SH-SY5Y (cell line): ENCODE data around the gene CYP21A2.

ENCODE experiments used
- GATA2 ChIP-seq: IDR thresholded peaks from 2 replicates; pipeline ENCODE4 v1.6.1; 2011; ENCODE audit warnings: mild to moderate bottlenecking, low read depth, low read length
- GATA3 ChIP-seq: IDR thresholded peaks from 2 replicates; pipeline ENCODE4 v1.6.1; 2011; ENCODE audit warnings: low read depth, mild to moderate bottlenecking, low read length, moderate library complexity

Gene CYP21A2

DNA sequence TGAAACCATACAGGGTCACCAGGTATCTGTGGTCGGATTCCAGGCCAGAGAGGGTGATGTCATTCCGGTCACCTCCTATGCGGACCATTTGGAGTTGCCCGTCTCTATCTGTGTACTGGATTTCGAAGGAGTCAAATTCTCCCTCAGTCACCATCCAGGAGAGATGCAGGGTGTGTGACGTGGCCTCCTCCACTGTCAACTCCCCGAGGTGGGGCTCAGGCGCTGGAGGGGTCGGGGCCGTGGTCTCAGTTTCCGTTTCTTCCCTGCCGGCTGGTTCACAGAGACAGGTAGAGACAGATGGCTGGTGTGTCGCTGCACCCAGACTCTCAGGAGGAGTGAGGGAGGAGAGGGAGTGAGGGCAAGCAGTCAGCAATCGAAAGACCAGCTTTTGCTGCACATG, 30.7 kb downstream of the CYP21A2 start:
- TF ChIP-seq GATA3, result no peak
- TF ChIP-seq GATA2, result no peak

DNA sequence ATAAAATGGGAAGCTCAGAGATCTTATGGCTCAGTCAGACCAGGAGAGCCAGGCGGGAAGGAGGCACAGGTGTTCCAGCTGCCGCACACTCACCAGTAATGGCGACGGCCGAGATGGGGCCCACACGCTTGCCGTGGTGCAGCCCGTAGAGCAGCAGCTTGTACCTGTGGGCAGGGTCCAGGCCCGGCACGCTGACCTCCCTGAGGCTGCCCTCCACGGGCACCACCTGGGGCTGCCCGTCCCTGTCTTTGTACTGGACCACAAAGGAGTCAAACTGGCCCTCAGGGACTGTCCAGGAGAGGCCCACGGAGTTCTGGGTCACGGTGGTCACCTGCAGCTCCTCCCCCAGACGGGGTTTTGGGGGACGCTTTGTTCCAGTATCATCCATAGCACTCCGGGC, 31.2 kb downstream of the CYP21A2 start:
- TF ChIP-seq GATA3 (no peak), GATA2 (no peak)

DNA sequence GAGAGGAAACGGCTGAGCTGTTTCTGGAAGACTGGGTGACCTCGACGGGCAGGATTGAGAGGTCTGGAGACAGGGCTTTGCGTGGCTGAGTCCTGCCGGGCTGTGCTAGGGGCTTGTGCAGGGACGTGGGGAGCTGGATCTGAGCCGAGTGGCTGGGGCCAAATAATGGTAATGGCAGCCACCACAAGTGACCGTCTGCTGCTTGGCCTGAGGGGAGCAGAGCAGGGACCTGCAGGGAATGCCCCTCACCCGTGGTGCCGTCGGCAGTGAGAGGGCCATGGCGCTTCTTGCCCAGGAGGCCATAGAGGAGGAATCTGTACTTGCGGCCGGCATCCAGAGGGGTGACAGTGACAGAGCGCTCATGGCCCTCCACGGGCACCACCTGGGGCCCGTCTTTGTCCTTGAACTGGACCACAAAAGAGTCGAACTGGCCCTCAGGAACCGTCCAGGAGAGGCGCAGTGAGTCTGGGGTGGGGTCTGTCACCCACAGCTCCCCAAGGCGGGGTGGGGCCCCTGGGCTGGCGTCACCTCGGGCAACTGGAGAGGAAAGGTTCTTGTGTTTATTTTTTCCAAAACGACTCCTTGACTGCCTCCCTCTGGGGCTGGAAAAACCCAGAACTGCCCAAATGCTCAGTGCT, 31.8 kb downstream of the CYP21A2 start:
- TF ChIP-seq GATA2 (no peak), GATA3 (no peak)

DNA sequence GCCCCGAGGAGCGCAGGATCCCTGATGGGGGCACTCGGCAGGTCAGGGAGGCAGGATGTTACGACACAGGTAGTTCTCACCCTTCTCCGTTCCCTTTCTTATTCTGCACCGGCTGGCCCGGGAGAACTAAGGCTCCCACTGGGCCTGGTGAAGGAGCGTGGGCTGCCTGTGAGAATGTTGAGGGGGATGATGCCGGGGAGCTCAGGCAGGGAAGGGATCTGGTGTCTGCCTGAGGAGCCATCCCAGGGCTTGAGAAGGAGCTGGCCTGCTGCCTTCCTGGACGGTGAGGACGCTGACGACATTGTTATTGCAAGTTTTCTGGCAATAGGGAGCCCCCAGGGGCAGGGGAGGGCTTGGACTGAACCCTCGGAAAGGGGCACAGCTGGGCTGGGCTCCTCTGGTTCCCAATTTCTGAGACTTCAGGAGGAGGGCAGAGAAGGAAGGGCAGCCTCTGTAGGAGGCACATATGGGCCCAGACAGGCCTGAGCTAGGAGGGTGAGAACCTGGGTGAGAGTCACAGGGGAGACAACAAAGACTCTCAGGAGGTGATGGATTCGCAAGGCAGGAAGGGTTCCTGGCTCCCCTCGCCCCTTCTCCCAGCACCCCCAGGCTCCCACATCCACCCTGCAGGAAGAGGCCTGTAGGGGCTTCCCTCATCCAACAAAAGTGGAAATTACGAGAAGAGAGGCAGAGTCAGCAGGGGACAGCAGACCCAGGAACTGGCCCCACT, 32.8 kb downstream of the CYP21A2 start:
- no peak for TF ChIP-seq GATA3
- no peak for TF ChIP-seq GATA2

DNA sequence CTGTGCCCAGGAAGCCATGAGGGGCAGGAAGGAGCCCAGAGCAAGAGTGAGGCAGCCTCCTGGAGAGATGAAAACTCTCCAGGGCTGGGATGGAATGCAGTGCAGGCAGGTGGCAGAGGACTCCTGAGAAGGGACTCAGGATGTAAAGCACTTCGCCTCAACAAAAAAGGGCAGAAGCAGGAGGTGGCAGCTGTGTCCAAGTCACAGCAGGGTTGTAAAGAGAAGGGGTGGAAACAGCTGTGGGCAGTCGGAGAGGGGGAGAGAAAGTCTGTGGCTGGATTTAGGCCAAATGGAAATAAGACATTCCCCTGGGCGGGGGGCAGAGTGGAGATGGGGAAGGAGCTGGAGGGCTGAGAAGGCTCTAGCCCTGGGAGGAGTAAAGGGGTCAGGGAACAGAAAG, 34.9 kb downstream of the CYP21A2 start:
- TF ChIP-seq GATA3, result no peak
- TF ChIP-seq GATA2, result no peak

DNA sequence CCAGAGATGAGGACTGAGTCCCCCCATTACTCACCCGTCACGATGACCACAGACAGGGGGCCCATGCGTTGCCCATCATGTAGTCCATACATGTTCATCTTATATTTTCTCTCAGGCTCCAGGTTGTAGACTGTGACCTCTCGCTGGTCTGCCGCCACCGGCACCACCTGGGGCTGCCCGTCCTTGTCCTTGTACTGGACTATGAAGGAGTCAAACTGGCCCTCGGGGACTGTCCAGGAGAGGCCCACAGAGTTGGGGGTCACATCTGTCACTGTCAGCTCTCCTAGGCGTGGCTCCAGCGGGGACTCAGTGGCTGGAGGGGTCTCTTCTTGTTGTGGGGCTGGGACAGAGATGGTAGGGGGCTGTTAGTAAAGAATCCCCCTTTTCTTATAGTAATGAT, 35.4 kb downstream of the CYP21A2 start:
- TF ChIP-seq GATA2 (no peak), GATA3 (no peak)

DNA sequence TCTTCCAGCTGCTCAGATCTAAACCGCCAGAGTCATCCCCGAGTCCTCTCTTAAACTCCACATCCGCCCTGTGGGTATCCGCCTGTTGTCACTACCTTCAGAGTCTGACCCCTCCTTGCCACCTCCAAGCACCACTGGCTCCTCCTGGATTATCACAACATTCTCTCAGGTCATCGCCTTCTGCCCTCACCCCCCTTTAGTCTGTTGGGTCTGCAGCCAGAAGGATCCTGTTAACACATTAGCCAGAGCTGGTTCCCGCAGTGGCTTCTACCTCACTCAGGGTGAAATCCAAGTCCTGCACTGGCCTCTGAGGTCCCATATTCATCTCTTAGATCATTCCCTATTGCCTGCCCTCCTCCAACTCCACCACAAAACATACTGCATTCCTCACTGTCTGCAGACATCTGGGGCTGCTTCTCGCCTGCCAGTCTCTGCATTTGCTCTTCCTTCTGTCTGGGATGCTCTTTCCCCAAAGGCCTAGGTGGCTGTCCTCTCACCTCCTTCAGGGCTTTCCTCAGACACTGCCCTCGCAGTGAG, 36.8 kb downstream of the CYP21A2 start:
- TF ChIP-seq GATA3, result no peak
- no peak for TF ChIP-seq GATA2

DNA sequence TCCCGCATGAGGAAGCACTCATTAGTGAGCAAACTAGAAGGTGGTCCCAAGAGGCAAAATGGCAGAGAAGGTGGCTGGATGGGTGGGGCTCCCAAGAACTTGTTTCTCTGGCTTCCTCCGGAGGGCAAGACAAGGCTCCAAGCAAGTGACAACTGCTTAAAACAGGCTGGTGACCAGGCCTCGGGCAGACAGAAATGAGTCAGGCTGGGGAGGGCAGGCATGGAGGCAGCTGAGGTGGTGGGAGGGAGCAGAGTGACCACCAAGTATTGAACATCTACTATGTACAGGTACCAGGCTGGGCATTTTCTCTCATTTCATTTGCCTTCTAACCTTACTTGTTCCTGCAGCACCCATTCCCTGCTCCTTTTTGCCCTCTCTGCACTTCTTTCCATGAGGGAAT, 37.6 kb downstream of the CYP21A2 start:
- TF ChIP-seq GATA3 (no peak), GATA2 (no peak)

DNA sequence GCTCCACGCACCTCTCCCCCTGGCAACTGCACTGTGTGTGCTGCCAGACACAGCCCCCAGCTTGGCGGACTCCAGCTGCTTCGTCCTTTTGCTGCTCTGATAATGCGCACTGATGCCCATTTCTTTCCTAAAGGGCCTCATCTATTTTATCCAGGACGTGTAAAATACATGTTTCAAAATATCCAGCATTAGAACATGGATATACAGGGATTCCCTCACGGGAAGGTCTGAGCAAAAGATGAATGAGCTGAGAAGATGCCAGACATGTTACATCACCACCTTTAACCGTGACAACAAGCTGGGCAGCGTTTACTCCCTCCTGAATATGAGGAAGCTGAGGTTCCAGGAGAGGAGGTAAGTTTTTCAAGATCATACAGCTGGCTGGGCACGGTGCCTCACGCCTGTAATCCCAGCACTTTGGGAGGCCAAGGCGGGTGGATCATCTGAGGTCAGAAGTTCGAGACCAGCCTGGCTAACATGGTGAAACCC, 38.1 kb downstream of the CYP21A2 start:
- TF ChIP-seq GATA3 (no peak), GATA2 (no peak)

DNA sequence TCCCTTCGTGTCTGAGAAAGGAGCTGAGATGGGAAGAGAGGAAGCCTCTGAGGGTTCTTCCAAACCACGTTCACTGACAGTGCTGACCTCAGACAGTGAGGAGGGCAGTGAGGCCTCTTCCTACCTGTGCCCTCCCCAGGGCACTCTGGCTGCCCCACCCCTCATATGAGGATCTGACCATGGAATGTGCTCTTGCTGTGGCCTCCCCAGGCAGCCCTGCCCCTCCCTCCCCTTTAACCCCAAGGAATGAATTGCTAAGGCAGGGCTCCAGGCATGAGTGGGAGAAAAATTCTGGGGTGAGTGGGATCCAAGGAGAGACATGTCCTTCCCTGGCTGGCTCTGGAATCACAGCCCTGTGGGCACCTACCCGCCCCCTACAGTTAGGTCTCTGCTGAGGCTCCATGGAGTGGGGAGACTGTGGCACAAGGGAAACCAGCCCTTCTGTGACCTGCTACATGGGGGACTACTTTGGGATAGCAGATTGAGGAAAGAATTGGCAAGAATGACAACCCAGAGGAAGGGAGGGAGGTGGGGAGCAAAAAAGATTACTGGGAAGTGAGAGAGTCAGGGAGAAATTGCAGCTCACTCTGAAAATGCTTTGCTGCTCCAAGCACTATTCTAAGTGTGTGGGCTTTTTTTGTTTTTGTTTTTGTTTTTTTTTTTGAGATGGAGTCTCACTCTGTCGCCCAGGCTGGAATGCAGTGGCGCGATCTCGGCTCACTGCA, 41.5 kb downstream of the CYP21A2 start:
- TF ChIP-seq GATA3 (no peak), GATA2 (no peak)

DNA sequence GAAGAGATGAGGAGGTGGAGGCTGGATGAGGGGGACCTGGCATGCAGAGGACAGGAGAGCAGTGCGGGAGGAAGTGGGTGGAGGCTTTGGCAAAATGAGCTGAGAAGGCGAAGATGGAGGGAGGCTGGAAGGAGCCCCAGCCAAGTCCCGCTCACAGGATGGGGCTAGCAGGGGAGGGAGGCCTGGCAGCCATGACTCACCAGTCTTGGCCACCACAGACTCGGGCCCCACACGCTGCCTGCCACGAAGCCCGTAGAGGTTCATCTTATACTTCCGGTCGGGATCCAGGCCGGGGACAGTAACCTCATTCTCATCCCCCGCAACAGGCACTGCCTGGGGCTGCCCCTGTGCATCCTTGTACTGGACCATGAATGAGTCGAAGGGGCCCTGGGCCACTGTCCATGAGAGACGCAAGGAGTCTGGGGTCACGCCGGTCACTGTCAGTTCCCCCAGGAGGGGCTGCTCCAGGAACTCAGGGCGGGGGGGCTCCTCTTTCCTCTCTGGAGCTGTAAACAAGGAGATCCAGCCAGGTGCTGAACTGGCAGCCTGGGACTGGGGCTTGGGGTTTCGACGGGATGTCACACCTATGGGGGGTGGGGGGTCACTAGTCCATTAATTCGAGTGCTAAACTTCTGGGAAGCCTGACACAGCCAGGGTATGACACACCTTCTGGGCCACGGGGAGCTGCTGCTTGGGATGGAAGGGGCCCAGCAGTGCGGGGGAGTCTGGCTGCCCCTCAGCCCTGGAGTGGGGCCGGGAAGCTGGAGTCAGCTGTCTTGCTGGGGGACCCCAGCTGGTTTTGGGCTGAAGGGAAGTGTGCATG, 43.2 kb downstream of the CYP21A2 start:
- TF ChIP-seq GATA3, result no peak
- TF ChIP-seq GATA2, result no peak

DNA sequence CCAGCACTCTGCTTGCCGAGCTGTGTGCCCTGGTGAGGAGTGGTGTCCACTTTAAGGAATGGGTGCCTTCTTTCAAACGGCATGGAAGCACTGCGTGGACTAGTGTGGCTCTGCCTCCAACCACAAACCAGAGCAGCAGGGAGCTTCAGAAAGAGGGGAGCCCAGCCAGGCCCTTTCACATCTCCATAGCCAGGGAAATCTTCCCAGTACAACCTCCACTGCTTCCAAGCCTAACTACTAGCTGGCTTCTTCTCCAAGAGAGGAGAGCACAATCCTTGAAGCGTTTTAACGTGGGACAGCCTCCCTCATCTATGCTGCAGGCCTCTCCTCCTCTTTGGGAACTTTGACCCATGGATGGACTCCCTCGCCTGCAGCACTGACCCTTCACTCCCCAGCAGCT, 44.3 kb downstream of the CYP21A2 start:
- TF ChIP-seq GATA2 (no peak), GATA3 (no peak)

DNA sequence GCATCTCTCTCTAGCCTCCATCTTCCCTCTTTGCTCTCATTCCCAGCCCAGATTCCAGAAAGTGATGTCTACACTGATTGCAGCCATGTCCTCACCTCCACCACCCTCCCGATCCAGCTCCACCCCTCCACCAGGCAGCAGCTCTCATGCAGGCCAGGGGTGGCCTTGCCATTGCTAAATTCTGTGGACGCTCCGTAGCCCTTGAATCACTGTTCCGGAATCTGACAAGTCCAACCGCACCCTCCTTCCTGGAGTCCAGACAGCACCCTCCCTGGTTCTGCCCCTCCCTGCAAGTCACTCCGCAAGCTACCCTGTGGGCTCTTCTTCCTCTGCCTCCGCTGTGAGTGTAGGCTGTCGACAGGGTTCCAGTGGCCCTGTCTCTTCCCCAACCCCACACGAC, 44.7 kb downstream of the CYP21A2 start:
- TF ChIP-seq GATA2 (no peak), GATA3 (no peak)
